NCI-H2107 treated with DMSO at 0.1 percent for 48 hours (cell line): ENCODE data around the gene VPS39.

Source experiments
- DNase-seq: peaks from one replicate; lab custom pipeline; 2025; ENCODE audit not compliant: unreplicated experiment; lab: John Stamatoyannopoulos, UW

The VPS39 gene

GRCh38 chr15:42202653-42203052 is 5.5 kb downstream of the VPS39 start:
- DNase-seq: no peak

GRCh38 chr15:42201801-42202200 is 6.3 kb downstream of the VPS39 start:
- DNase-seq: no peak

DNA sequence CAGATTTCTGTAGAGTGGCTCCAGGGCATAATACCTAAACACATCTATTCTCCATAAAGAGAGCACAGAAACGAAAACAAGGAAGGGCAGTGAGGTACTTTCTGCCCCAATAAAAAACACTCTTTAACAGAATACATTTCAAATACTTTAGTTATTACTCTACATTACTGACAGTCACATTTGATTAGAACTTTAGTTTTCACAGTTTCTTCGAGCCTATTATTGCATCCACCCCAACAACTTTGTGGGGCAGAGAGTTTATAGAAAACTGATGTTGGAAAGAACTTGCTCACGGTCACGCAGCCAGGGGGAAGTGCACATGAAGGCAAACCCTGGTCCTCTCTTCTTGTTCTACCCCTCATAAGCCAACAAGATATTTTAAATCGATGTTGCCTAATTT is 9.0 kb downstream of the VPS39 start:
- DNase-seq: no peak

GRCh38 chr15:42198516-42198915 is 9.6 kb downstream of the VPS39 start:
- no peak for DNase-seq

DNA sequence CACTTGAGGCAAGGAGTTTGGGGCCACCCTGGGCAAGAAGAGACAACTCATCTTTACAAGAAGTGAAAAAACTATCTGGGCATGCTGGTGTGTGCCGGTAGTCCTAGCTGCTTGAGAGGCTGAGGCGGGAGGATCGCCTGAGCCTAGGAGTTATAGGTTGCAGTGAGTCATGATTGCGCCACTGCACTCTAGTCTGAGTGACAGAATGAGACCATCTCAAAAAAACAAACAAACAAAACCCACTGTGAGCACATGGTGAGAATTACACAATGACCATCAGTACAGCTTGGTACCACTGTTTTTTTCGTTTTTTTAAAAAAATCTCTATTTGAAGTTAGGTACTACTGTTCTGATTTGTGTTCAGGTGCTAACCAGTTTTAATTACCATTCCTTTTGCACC is 13.6 kb downstream of the VPS39 start:
- DNase-seq: no peak

- no peak for DNase-seq
Measured at GRCh38 chr15:42193383-42193782, 14.7 kb downstream of the VPS39 start.

- DNase-seq: no peak
Measured at GRCh38 chr15:42191610-42192346, 16.3 kb downstream of the VPS39 start.

DNA sequence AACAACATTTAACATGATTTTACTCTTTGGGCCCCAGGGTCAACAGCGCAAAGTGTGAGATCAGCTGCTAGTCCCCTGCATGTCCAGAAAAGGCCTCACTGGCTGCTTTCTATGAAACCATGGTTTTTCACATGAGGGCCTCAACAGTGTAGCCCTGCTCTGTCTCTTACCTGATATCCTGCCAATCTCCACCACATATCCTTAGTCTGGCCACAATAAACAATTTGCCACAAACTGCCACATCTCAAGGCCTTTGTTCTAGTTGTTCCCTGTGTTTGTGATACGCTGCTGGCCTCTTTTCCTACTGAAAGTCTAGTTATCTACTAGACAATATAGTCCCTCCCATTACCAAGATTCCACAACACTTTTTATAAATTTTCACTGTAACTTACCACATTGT is 17.7 kb downstream of the VPS39 start:
- no peak for DNase-seq

GRCh38 chr15:42185801-42186200 is 22.3 kb downstream of the VPS39 start:
- no peak for DNase-seq

DNA sequence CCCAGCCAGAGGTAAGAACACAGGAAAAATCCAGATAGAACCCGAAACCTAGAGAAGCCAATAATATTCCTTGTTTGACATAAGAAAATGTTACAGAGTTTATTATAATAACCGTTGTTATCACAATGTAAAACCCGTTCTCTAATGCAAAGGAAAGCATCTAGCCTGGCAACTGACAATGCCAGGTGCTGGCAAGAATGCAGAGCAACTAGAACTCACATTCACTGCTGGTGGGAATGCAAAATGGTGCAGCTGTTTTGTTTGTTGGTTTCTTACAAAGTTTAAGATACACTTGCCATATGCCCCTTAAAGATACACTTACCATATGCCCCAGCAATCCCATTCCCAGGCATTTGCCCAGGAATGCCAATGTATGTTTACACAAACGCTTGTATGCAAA is 23.4 kb downstream of the VPS39 start:
- no peak for DNase-seq

- no peak for DNase-seq
Measured at GRCh38 chr15:42184296-42184695, 23.8 kb downstream of the VPS39 start.

- DNase-seq: no peak
Measured at GRCh38 chr15:42182961-42183360, 25.1 kb downstream of the VPS39 start.

- no peak for DNase-seq
Measured at GRCh38 chr15:42182328-42182886, 25.7 kb downstream of the VPS39 start.

- DNase-seq: no peak
Measured at GRCh38 chr15:42178056-42178455, 30.0 kb downstream of the VPS39 start.

GRCh38 chr15:42175671-42176070 is 32.4 kb downstream of the VPS39 start:
- DNase-seq: no peak

- no peak for DNase-seq
Measured at GRCh38 chr15:42172475-42172874, 35.6 kb downstream of the VPS39 start.

DNA sequence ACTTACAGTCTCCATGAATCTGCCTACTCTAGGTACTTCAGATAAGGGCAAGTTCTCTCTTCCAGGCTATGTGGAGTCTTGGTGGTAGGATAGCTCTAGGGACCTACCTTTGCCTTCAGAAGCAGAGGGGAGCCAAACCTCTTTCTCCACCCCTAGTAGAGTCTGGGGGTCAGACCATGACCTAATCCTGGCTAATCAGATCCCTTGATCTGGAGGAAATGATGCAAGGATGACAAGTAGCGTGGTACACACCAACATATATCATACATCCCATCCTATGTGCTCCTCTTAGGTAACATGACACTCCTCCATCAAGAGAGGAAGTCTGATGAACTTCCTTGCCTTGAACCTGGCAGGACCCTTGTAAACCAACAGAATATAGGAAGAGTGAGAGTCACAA is 36.3 kb downstream of the VPS39 start:
- DNase-seq: no peak

DNA sequence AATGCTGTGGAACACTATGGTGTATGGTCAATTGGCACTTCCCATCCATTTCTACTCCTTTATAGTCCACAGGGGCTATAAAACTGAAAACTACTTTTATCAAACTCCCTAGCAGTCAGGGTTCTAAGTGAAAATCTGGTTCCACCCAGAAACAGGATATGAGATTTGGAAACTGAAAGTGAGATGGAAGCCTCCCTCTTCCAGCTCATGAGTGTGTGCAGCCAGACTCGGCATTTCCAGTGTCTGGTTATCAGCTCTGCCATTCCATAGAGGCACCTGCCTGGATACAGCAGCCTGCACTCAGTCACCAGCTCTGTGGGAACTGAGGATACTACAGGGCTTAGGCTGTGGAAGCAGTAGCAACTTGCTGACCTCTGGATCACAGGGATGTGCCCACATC is 37.0 kb downstream of the VPS39 start:
- DNase-seq: no peak

DNA sequence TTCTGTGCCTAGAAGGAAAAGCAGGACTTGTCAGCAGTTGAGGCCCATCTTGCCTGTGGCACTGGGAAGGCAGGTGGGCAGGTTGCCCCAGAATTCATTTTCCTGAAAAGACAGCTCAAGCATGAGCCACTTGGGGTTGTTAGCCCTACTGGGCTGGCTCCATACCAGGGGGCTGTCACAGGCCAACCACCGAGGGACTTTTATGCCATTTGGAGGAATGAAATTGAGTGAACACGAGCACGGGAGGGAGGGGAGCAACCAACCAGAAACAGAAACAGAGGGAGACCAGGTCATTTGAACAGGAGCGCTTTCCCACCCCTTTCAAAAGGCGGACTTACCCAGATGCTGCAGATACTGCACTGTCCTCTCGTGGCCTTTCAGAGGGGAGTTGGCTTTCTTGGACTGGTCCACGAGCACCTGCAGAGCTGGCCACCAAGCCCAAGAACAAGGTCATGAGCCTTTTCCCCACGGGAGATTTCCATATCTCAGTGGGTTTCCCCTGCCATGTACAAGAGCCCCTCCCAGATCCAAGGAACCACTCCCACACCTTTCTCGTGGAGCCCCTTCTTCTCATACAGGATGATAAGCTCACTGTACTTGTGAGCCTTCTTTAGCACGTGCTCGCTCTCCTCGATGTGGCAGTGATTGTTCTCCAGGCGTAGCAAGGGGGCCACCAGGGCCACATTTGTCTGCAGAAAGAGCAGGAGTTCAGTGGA is 41.7 kb downstream of the VPS39 start:
- no peak for DNase-seq

- DNase-seq: no peak
Measured at GRCh38 chr15:42165106-42165505, 43.0 kb downstream of the VPS39 start.

DNA sequence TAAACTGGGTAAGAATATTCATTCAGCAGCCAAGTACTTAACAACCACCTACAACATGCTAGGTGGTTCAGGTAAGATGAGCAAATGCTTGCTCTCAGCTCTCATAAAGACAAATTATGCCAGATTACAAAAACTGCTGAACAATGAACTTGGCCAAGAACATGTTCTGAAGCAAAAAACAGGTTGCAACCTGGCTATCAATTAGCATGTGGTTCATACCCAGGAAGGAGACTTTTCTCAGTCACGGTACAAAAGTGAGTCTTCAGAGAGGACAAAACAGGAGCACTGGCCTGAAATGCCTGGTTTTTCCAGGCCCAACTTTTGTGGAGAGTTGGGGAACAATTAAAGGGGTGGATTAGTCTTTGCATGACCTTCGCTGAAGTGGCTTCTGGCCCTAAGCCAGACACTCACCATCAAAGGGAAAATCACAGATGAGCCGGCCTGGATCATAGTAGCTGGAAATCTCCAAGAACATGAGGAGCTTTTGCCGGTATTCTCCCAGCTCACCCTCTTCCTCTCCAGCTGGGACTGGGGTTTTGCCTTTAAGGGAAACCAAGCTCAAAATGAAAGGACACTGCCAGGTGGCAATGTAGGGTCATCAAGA is 44.1 kb downstream of the VPS39 start:
- DNase-seq: no peak

DNA sequence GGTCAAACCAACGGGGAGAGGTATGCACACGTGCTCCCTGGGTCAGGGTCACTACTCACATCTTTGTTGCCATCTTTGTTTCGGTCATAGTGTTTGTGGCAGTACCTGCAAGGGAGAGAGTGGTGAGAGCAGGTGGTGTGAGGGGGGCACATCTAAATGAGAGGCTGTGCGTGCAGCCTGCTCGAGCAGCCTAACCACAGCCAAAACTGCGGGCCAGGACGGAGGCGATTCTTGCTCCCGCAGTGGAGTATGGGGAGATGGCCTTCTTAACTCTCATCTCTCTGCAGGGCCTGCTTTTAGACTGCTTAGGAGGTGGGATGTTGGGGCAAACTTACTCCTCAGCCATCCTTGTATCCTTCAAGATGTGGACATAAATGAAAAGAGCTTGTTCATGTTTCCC is 44.8 kb downstream of the VPS39 start:
- no peak for DNase-seq
